GM12872 (cell line): ENCODE measurements around the gene ARHGAP21.

Source experiments
- TF ChIP-seq, protein P1 (sequence below): IDR thresholded peaks from 3 replicates; pipeline ENCODE4 v1.5.1; 2011; ENCODE audit warnings: low read depth, mild to moderate bottlenecking, low read length, moderate library complexity; ENCODE audit not compliant: insufficient read depth

ARHGAP21 gene

DNA sequence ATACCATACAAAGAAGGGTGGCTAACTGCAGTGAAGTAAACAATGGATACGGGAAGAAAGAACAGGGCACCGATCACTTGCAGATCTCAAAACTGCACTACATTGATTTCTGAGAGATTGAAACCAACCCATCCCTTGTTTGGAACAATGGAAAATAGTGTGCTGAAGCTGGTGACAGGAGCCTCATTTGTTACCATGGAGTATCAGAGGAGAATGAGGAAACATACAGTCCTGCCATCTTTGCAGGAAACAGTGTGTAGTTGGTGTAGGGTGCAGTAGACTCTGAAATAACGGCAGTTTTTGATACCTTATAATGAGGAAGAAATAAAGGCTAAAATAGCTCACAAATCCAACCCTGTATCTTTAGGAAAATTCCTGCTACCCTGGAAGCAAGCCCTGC, 118.5 kb downstream of the ARHGAP21 start:
- TF ChIP-seq, protein P1, sequence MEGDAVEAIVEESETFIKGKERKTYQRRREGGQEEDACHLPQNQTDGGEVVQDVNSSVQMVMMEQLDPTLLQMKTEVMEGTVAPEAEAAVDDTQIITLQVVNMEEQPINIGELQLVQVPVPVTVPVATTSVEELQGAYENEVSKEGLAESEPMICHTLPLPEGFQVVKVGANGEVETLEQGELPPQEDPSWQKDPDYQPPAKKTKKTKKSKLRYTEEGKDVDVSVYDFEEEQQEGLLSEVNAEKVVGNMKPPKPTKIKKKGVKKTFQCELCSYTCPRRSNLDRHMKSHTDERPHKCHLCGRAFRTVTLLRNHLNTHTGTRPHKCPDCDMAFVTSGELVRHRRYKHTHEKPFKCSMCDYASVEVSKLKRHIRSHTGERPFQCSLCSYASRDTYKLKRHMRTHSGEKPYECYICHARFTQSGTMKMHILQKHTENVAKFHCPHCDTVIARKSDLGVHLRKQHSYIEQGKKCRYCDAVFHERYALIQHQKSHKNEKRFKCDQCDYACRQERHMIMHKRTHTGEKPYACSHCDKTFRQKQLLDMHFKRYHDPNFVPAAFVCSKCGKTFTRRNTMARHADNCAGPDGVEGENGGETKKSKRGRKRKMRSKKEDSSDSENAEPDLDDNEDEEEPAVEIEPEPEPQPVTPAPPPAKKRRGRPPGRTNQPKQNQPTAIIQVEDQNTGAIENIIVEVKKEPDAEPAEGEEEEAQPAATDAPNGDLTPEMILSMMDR: no peak

GRCh38 chr10:24603333-24603732, 120.4 kb downstream of the ARHGAP21 start:
- TF ChIP-seq, protein P1: no peak

DNA sequence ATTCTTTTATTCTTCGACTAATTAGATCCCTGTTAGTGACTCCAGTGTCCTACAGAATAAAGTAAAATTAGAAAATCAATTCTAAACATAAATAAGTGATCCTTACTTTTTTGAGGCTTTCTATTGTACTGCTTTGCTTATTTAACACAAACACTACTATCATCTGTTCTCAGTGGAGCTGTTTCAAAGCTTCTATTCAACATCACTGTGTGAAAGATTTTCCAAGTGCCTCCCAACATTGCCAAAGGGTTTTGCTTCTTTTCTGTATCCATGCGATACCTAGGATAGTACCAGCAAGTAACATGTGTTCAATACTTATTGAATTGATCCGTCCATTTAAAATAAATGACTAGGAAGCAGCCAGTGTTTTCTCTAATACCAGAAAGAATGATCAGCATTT, 125.7 kb downstream of the ARHGAP21 start:
- TF ChIP-seq, protein P1: no peak

- TF ChIP-seq, protein P1: no peak
Measured at GRCh38 chr10:24597426-24597825, 126.3 kb downstream of the ARHGAP21 start.

GRCh38 chr10:24596217-24596930, 127.3 kb downstream of the ARHGAP21 start:
- TF ChIP-seq, protein P1: no peak

DNA sequence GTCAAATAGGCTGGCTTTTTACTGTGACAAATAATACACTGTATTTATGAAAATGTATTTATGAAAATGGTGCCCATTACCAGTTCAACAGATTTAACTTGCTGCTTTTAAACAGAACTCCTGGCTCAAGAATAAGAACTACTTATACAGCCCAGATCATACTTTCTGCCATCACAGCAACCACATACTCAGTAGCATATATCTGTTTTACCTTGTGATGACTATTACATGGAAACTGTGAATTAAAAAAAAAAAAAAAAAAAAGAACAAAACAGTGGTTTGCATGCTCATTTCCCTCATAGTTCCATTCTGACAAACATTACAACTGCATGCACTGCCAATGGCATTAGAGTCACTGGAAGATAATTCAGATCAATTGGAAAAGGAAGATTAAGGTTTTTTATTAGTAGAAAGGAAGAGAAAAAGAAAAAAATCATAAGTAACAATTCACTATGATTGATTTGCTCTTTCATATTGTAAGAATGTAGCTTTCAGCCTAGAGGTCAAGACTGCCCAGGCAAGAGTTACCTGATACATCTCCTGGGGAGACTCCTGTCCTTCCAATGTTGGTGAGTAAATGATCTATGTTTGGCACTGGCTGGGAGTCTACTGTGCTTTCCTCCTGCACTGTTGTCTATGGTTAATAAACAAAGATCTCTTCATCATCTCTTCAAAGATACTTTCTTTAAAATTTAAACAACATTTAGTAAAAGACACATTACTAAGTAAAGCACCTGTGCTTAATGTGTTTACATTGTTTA, 132.8 kb downstream of the ARHGAP21 start:
- TF ChIP-seq, protein P1: no peak

DNA sequence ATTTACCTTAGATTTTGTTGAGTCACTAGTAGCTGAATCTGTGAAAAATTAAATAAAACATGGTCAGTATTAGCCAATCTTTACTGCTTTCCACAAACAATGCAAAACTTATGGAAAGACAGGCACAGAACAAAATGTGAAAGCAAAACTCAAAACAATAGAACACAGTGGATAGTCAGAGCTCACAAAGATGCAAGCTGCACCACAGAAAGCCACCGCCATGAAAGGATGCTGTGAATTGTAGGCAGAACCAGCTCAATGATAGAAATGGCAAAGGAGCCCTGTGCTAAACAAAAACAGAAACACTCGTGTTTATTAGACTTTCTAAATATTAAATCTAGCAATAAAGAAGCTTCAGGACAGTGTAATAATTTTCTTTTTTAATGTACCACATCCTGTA, 134.4 kb downstream of the ARHGAP21 start:
- TF ChIP-seq, protein P1: no peak
